ENCODE measurements around the gene RIC3.

Gene RIC3

DNA sequence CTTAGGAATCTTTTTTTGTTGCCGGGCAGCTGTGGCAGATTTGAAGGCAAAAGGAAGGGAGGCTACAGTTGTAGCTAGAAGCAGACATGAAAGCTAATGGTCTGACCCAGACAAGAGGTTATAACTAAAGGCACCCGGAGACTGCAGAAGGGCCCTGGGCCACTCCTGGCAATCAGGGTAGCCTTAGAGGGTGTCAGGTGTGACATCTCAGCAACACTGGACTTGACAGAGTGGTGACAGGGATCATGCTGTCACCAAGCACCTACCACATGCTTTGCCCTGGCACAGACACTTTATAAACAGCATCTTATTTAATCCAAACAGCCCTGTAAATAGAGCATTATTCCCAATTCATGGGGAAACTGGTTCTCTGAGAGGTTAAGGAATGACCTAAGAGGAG, 62.1 kb downstream of the RIC3 start:
- H3K4me3 ChIP-seq (replicated peaks; ENCODE audit: low read depth, low read length), result no peak overlapping the region
- no peak for DNase-seq (ENCODE audit: low read depth)
- TF ChIP-seq, protein P1, sequence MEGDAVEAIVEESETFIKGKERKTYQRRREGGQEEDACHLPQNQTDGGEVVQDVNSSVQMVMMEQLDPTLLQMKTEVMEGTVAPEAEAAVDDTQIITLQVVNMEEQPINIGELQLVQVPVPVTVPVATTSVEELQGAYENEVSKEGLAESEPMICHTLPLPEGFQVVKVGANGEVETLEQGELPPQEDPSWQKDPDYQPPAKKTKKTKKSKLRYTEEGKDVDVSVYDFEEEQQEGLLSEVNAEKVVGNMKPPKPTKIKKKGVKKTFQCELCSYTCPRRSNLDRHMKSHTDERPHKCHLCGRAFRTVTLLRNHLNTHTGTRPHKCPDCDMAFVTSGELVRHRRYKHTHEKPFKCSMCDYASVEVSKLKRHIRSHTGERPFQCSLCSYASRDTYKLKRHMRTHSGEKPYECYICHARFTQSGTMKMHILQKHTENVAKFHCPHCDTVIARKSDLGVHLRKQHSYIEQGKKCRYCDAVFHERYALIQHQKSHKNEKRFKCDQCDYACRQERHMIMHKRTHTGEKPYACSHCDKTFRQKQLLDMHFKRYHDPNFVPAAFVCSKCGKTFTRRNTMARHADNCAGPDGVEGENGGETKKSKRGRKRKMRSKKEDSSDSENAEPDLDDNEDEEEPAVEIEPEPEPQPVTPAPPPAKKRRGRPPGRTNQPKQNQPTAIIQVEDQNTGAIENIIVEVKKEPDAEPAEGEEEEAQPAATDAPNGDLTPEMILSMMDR (IDR thresholded peaks at IDR 0.05; ENCODE audit: low read length, missing control alignments), result no peak

DNA sequence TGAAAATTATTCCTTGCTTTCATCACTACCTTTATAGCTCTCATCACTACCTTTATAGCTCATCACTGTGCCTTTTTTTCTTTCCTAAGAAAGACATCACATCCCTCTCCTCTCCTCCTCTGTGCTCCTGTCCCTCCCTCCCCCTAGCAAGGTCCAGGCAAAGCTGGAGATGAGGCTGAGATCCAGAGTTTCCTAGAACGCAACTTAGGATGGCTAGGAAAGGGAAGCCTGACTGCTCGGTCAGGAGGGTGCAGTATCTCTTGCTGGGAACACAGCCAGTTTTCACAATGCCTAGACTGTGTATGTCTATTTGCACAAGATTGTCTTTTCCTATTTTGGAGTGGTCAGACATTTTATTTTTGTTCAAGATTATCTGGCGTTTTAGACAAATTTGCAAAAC, 63.2 kb downstream of the RIC3 start:
- no peak for DNase-seq (ENCODE audit: low read depth)
- H3K4me3 ChIP-seq (replicated peaks; ENCODE audit: low read depth, low read length), result no peak overlapping the region
- TF ChIP-seq, protein P1 (IDR thresholded peaks at IDR 0.05; ENCODE audit: low read length, missing control alignments), result no peak

DNA sequence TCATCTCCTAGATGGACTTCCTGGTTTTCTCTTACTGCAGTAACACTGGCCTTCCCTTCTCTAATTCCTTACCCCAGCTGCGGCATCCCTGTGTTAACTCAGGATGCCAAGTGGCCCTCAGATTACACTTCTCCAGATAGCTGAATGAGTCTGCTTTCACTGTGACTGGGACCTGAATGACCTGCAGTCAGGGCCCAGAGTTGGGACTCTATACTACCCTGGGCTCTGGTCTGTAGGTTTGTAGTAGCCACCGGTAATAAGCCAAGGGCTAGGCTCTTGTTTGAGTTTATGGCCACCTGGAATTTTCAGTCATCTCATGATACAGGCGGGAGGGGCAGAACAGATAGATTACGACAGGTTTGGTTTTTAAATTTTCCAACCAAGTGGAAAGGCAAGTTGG, 63.7 kb downstream of the RIC3 start:
- TF ChIP-seq, protein P1 (IDR thresholded peaks at IDR 0.05; ENCODE audit: low read length, missing control alignments), result no peak
- H3K4me3 ChIP-seq (replicated peaks; ENCODE audit: low read depth, low read length), result no peak overlapping the region
- DNase-seq (ENCODE audit: low read depth), result no peak

DNA sequence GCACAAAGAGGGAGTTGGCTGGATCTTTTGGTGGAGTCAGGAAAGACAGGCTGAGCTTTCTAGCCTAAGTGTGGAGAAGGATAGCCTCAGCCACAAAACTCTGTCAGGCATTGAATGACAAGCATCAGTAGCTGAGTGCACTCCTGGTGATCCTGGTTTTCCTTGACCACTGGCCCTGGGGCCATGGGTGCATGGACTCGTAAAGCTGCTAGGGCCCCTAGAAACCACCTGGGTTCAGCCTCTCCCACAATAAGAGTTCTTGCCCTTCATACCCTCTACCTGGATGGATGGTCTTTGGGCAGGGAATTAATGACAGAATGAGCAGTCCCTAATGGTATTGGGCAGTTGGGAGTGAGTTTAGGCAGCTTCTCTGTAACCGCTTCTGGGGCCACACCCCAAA, 64.9 kb downstream of the RIC3 start:
- DNase-seq (ENCODE audit: low read depth), result no peak
- TF ChIP-seq, protein P1 (IDR thresholded peaks at IDR 0.05; ENCODE audit: low read length, missing control alignments), result no peak

DNA sequence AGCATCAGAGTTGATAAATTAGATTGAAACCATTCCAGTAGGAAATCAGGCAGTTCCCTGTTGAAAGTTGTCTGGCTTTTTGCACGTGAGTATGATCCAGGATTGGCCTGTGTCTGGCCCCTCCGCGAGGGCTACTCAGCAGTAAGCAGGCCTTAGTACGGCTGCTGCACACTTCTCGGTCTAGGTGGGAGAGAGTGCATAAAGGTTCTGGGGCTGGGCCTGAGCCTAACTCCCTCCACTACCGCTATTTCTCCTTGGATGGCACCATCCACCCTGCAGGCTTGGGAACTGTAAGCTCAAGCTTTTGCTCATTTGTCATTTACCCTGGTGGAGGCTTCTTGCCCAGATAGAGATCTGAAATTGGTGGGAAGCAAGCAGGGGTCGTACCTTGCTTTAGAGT, 65.9 kb downstream of the RIC3 start:
- no peak overlapping the region for H3K4me3 ChIP-seq (replicated peaks; ENCODE audit: low read depth, low read length)
- TF ChIP-seq, protein P1 (IDR thresholded peaks at IDR 0.05; ENCODE audit: low read length, missing control alignments), result no peak
- no peak for DNase-seq (ENCODE audit: low read depth)

More for the DNA sequence above, 64.9 kb downstream of the RIC3 start:
- H3K4me3 ChIP-seq (replicated peaks; ENCODE audit: low read depth, low read length), result no peak overlapping the region

DNA sequence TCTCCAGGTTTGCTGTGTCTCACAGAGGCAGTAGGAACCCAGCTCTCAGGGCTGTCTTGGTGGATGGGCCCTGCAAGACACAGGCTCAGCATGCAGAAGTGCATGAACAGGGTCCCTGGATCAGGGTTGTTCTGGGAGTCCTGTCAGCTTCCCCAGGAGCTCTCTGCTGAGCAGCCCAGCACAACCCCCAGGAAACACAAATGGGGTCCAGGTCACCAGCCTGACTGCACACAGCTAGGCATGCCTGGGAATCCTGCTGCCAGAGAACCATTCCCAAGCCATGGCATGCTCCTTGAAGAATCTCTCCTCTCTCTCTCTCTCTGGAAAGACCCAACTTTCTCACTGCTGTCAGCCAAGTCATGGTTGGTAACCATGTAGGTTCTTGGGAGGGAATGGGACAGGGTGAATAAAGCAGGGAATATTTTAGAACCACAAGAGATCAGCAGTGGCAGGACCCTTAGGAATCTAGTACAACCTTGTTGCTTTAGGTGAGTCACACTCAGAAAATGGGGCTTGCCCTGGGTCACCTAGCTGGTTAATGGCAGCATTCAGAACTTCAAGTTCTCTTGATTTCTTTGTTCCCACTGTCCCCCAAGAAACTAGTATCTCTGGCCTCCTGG, 66.4 kb downstream of the RIC3 start:
- TF ChIP-seq, protein P1 (IDR thresholded peaks at IDR 0.05; ENCODE audit: low read length, missing control alignments), result no peak
- no peak for DNase-seq (ENCODE audit: low read depth)
- H3K4me3 ChIP-seq (replicated peaks; ENCODE audit: low read depth, low read length), result no peak overlapping the region

DNA sequence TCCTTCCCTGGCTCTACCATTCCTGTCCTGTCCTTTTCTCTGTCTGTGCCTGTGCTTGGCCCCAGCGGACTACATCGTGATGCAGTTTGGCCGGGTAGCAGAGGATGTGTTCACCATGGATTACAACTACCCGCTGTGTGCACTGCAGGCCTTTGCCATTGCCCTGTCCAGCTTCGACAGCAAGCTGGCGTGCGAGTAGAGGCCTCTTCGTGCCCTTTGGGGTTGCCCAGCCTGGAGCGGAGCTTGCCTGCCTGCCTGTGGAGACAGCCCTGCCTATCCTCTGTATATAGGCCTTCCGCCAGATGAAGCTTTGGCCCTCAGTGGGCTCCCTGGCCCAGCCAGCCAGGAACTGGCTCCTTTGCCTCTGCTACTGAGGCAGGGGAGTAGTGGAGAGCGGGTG, 67.4 kb downstream of the RIC3 start:
- DNase-seq (ENCODE audit: low read depth), result no peak
- no peak overlapping the region for H3K4me3 ChIP-seq (replicated peaks; ENCODE audit: low read depth, low read length)
- TF ChIP-seq, protein P1 (IDR thresholded peaks at IDR 0.05; ENCODE audit: low read length, missing control alignments), result no peak
